HG03196 (cell line): ENCODE data around the gene MEF2A.
"Not testable (repeated sequence)": the region's sequence is repeated elsewhere in the genome, so short reads cannot be mapped to it uniquely, and the experiment has no call there.

Experiments
- ATAC-seq: cut with Tn5 transposase; IDR thresholded peaks from one replicate; pipeline ENCODE4 v1.9.1; 2021; ENCODE audit not compliant: unreplicated experiment

MEF2A gene

DNA sequence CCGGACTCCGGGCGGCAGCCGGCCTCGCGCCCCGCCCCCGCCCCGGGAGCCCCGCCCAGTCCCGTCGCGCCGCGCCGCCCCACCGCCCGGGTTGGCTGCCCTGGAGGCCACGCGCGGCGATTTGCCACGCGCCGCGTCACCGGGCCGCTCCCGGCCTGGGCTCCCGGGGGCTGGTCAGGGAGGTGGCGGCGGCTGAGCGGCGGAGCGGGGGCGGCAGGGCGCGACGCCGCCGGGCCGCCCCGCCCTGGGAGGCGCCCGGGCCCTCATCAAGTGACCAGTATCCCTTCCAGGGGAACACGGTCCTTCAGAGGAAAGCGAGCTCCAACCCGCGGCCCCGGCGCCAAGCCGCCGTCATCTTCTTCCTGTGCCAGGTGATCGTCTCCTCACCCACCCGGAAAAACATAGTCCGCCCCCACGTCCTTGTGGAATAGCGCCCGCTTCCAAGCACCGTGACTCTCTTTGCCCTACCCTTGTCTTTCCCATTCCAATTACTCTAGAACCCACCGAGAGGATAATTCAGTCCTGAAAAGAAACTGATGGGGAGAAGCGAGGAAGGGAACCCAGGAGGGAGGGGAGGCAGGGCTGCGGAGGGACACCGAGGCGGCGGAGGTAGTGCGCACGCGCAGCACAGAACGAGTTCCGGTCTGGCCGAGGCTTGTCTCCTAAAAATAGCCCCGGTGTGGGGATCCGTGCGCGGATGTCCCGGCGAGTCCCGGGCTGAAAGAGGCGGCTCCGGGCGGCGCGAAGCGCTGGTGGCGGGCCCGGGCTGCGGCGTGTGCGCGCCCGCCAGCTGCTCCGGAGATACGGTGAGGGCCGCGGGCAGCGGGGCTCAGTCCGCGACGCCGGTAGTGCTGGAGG lies at the start of gene MEF2A:
MEF2A (plus strand) TSS at position 686 of the 858 bp plus-strand sequence. CDS start 67,136 bp downstream, outside the sequence.
- ATAC-seq: peak; percentile 50

DNA sequence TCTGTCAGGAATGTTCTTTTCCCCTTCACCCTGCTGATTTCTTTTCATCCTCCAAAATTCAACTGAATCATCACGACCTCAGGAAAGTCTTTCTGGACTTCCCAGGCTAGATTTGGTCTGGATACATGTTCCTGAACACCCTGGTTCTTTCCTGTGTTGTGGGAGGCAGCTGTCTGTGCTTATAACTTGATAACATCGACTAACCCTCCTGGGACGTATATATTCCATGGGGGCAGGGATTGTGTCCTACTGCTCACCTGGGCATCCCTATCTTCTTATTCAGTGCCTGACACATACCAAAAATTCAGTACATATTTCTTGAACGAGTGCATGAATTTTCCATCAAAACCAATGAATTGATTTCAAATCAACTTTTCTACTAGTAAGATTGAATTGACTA lies 47.6 kb upstream of the MEF2A start:
- no peak for ATAC-seq

DNA sequence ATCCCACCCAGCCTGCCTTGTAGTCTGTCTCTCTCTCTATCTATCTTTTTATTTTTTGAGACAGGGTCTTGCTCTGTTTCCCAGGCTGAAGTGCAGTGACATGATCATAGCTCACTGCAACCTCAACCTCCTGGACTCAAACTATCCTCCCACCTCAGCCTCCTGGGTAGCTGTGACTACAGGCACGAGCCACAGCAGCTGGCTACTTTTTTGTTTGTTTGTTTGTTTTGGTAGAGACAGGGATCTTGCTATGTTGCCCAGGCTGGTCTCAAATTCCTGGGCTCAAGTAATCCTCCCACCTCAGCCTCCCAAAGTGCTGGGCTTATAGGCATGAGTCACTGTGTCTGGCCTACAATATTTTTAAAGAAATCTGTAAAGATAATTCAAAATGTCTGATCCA lies 46.4 kb upstream of the MEF2A start:
- not testable (repeated sequence) for ATAC-seq

DNA sequence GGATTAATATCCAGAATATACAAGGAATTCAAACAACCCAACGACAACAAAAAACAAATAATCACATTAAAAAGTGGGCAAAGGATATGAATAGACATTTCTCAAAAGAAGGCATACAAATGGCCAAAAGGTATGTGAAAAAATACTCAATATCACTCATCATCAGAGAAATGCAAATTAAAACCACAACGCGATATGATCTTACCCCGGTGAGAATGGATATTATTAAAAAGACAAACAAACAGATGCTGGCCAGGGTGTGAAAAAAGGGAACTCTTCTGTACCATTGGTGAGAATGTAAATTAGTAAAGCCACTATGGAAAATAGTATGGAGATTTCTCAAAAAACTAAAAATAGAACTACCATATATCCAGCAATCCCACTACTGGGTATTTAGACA lies 43.5 kb upstream of the MEF2A start:
- ATAC-seq: no peak

DNA sequence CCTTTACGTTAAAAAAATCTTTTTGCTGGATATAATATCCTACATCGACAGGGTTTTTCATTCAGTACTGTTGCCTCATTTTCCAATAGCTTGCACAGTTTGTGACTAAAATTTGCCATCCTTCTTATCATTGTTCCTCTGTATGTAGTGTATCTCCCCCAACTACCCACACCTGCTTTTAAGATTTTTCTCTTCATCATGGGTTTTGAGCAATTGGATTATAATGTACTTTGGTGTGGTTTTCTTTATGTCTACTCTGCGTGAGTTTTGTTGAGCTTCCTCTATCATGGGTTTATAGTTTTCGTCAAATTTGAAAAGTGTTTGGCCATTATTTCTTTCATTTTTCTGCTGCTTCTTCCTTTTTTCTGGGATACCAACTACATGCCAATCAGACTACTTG lies 39.6 kb upstream of the MEF2A start:
- ATAC-seq: no peak

DNA sequence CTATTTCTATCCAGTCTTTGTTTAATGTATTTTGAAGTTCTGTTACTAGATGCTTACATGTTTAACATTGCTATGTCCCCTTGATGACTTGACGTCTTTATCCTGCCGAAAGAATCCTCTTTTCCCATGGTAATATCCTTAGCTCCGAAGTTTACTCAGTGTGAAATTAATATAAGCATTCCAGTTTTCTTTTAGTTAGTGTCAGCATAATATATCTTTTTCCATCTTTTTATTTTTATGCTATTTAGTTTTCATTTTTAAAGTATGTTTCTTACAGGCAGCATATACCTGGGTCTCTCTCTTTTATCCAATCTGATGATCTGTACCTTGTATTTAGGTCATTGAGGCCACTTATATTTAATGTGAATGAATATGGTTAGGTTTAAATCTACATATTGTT lies 39.1 kb upstream of the MEF2A start:
- ATAC-seq: no peak

DNA sequence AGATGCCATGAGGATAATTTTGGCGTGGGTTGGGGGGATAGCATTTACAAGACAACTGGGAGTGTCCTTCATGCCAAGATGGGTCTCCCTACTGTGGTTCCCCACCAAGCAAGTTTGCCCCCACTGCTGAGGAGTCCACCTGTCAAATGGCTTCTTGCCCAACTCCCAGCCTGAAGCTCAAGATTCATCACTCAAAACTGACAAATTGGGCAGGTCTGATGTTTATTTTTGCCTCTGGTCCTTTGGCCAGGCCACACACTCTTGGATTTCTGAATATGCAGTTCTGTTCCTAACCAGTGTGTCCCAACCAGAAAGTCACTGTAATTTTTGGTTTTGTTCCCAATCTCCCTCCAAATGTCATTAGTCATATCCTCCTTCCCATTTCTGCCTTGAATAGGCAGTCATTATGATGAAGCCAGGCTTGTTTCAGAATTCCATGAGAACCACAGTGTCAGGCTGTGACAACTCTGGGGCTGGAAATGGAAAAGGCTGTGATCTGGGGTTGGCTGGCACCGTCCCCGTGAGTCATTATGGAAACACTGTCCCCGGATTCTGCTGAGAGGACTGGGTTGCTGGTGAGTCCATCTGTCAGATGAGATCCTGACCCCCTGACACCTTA lies 29.3 kb upstream of the MEF2A start:
- no peak for ATAC-seq

DNA sequence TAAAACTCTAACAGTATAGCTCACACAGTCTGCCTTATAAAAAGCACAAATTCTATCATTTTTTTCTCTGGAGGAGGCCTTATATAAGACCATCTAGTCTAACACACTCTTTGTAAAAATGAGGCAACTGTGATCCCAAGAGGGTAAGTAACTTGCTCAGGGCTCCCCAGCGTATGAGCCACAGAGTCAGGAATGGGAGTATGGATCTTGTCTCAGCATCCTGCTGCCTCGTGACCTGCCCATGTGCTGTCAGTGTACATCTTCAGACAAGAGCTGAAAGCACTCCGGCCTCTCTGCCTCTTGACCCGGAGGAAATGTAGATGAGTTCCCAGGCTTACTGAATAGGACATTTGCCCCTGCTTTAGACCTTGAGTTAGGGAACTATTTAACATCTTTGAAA lies 28.4 kb upstream of the MEF2A start:
- no peak for ATAC-seq

DNA sequence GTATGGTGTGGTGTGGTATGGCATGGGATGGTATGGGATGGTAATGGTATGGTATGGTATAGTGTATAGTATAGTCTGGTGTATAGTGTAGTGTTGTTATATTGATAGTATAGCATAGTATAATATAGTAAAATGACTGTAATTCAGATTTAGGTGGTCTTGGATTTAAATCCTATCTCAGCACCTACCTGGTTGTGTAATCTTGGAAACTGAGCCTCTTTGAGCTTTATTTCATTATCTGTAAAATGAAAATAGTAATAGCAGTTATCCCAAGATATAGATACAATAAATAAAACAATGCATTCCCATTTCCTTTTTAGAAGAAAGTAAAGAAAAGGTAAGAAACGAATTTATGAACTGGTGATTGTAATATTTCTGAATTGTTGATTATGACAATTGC lies 27.5 kb upstream of the MEF2A start:
- ATAC-seq: no peak

DNA sequence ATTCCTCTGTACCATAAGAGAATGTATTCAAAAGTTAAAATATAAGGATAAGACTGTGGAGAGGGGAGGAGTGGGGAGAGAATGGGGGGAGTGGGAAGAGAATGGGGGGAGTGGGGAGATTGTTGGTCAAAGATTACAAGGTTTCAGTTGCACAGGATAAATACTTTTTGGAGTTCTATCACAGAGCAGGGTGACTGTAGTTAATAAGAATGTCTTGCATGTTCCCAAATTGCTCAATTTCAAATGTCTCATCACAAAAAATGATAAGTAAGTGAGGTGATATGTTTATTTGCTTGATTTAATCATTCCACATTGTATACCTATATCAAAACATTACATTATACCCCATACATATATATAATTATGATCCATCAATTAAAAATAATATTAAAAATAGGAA lies 23.0 kb upstream of the MEF2A start:
- ATAC-seq: no peak

DNA sequence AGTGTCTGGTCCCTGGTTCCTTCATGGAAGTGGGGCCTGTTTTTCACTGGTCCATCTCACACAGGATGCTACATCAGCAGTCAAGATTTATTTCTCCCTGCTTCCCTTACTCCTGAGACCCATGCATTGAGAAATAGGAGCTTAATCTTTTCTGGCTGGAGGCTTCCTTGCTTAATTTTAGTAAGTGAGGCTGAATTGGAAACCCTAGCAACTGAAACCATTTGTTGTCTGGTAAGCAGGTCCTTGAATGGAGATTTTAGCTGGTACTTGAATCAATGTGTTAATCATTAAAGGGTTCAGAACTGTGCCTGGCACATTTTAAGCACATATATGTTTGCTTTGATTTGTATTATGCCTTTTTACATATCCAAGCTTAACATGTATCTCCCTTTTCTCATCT lies 20.2 kb upstream of the MEF2A start:
- peak; percentile 73 for ATAC-seq

DNA sequence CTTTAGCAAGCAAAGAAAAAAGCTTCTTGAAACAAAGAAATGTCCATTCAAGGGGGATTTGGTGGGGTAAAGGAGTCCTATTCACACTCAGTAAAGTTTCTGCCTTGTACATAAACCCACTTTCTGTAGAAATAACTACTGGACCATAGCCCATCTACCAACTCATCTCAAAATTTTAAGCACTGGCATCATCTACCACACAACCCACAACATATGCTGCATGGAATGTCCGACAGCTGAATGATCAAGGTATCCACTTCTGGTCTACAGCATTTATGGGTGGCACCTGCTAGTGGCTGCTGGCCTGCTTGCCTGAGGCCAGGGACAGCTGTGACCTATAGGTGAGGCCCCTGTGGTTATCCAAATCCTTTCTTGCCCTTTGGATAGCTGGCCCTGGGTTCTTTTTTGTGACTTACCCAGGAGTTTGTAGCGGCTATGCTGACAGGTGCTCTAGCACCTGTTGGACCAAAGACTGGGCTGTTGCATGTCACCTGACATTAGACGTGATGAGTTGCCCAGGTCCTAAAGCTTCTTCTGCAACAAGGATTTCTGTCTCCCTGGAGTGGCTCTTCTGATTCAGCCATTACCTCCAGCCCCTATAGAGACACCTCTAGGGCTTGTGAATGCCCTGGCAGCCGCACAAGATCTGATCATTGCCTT lies 19.2 kb upstream of the MEF2A start:
- no peak for ATAC-seq

DNA sequence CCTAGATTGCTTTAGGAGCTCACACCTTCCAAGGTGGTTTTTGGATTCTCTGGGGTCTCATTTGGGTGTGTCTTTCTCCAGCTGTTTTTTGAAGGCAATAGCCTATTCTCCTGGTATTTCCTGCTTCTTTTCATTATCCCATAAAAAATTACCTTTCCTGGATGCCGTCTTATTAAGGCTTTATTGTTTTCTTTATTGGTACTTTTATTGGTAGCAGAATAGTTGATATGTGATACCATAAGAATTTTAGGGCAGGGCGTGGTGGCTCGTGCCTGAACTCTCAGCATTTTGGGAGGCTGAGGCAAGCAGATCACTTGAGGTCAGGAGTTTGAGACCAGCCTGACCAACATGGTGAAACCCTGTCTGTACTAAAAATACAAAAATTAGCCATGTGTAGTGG lies 18.3 kb upstream of the MEF2A start:
- ATAC-seq: no peak

DNA sequence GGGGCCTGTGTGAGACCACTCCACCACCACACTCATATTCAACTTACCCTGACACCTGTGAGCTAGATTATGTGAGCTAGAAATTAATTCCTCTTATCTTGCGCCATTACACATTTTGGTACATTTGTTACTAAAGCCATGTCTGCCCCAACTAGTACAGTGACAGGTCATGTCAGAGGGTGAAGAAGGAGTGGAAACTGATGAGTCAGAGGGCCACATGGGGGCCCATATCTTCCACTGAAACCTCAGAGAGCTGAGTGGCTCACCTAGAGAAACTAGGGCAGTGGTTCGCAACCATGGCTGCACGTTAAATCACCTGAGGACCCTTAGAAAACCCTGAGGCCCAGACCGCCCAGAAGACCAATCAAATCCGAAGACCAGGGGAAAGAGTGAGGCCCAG lies 15.7 kb upstream of the MEF2A start:
- no peak for ATAC-seq

DNA sequence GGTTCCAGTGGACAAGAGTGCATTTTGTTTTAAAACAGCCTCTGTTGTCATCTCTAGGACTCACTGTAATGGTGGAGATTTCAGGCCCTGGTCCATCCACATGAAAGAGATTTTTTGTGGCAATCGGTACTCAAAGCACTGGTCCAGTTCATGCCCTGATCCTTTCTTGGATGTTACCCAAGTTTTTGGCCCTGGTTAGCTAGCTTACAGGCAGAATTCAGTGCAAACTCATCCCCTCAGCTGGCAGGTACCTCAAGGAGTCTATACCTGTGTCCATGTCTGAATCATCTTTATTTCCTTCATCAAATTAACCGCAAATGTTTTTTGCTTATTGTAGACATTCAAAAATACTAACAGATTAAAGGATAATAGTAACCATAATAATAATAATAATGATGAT lies 13.7 kb upstream of the MEF2A start:
- ATAC-seq: no peak

DNA sequence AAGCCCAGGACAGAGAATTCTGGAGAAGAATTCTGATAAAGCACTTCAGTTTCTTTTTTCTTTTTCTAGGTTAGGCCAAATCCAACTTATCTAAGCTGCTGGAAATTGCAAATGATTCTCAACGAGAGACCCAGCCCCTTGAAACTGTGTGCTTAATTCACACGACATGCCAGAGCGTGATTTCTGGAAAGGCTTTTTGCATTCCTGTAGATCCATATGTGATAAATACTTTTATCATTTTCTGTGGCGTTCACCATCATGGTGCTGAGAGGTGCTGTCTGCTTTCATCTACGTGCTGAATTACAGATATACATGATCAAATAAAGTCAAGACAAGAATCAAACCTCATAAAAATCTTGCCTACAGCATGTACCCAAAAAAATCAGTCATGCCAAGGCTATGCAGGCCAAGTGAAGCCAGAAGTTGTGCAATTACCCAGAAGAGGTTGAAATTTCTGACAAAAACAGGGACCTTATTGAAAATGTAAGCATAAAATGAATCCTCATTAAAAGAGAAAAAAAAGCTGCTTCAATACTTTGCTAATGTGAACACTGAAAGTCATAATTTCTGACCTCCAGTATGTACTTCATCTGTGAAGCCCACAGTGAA lies 10.8 kb upstream of the MEF2A start:
- no peak for ATAC-seq

DNA sequence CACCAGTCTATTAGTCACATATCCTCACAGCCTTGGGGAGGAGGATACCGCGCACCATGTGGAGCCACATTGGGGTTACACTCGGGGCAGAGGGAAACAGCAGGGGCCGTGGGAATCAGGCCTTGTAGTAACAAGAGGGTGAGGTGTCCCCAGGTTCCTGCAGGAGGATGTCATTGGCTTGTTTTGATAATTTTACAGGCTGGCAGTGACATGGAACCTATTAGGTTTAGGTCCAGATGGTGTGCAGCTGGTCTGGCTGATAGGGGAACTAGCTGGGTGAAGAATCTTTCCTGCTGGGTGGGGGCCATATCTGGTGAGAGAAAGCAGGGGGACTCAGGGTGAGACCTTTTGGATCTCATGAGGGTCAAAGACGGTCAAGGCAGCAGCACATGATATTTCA lies 9.8 kb upstream of the MEF2A start:
- no peak for ATAC-seq

DNA sequence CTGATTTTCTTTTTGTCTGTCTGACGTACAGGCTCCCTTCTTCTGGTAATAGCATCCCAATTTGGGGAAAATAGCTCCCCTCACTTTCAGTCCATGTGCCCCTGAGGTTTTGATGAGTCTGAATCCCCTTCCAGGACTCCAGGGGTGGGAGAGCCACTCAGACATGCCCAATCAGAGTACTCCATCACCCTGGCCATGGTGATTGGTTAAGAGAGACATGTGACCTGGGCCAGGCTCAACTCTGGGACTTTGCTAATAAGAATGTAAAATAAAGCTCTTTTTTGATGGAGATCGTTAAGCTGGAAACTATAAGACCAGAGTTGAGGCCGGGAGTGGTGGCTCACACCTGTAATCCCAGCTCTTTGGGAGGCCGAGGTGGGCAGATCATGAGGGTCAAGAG lies 9.2 kb upstream of the MEF2A start:
- ATAC-seq: no peak

DNA sequence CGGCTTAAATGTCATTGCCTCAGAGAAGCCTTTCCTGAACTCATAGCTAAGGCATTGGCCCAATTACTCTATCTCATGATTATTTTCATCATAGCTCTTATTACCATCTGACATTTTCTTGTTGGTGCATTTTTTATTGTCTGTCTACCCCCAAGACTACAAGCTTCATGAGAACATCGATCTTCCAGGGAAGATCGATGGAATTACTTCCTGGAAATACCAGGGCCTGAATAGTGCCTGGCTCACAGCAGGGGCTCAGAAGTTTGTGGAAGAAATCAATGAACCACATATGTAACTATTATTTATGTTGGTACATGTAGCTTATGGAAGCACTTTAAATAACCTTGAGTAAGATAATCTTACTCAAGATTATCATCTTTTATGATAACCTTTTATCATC lies 7.7 kb upstream of the MEF2A start:
- no peak for ATAC-seq

DNA sequence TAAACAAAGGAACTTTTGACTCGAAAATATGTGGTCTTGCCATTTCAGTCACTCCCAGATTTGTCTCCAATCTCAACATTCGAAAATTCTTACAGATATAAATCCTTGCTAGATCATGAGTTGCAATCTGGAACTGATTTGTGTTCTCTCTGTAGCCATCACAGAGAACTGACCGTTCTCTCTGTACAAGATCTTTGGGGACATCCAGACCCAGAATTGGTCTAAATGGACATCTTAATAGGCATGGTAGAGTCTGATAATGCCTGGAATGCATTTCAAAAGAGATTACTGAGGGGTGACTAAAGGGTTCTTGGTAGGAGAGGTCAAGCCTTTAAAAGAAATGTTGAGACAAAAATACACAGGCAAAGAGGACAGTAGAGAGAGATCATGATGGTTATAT lies 7.2 kb upstream of the MEF2A start:
- no peak for ATAC-seq

DNA sequence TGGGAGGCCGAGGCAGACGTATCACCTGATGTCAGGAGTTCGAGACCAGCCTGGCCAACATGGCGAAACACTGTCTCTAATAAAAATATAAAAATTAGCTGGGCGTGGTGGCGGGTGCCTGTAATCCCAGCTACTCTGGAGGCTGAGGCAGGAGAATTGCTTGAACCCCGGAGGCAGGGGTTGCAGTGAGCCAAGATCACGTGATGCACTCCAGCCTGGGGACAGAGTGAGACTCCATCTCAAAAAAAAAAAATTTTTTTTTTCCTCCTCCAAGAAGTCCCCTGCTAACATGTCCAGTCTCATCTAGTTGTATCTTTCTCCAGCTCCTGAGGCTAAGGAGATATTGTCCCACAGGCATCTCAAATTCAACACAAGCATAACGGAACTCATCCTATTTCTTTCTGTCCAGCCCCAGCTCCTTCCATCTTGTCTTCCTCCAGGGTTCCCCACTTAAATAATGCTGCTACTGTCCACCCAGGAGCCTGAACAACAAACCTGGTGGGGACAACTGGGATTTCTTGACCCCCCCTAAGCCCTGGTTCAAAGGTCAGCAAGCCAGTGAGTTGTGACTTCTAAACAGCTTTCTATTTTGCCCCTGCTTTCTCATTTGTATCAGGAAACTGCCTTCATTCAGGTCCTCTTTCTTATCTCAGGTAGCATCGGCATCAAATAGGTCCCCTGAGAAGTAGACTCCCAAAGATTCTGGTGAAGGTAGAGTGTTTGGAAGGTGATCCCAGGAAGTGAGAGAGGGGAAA lies 4.1 kb upstream of the MEF2A start:
- ATAC-seq: no peak
